ENCODE measurements around the gene PYCR2.
"Not testable (repeated sequence)": the region's sequence is repeated elsewhere in the genome, so short reads cannot be mapped to it uniquely, and the experiment has no call there.

Gene PYCR2

DNA sequence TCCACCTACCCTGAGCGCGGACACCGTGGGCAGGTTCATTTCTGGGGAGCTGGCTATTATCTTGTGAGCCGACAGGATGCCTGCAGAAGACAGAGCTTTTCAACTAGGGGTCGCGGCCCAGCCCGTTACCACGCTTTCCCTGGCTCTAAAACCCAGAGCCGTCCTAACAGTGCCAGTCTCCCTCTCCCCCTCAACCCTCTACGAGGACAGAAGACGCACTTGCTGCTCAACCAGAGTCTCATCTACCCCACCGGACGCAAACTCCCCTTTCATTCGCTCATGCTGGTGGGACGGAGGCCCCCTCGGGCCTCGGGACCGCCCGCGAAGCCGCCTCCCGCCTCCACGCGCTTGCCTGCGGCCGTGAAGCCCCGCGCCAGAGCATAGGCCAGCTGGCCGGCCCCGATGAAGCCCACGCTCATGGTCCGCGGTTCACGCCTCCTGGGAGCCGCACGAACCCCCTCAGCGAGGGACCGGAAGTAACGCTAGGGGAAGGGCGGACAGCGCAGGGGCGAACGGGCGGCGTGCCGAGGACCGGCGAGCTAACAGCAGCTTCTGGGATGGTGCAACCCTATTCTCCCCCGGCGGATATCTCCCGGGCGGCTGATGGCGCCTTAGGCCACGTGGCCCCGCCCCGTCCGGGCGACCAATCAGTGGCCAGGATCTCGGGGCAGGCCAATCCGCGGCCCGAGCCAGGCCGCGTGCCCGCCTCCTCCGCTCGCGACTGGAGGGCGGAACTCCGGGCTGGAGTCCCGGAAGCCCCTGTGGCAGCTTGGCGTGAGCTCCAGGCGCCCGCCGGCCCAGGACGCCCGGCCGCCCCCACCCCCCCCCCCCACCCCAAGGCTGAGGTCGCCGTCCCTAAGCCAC, at the start of gene PYCR2:
Gene PYCR2, minus strand, starts transcription at position 559 of the 864 bp plus-strand sequence. Its CDS starts 140 bp downstream, at position 419.
- Mint-ChIP-seq H3K27ac (peak within 1 kb of the TSS; percentile 99), H3K27me3 (no peaks in the 10 kb centered on the region), H3K9me3 (no peaks in the 10 kb centered on the region), H3K4me1 (peaks cover 73% of the 10 kb centered on the region), H3K4me3 (peak within 1 kb of the TSS; percentile 95 to 97)
- DNase-seq (peak; percentile 95 to 97), ATAC-seq (peak; percentile 97)

DNA sequence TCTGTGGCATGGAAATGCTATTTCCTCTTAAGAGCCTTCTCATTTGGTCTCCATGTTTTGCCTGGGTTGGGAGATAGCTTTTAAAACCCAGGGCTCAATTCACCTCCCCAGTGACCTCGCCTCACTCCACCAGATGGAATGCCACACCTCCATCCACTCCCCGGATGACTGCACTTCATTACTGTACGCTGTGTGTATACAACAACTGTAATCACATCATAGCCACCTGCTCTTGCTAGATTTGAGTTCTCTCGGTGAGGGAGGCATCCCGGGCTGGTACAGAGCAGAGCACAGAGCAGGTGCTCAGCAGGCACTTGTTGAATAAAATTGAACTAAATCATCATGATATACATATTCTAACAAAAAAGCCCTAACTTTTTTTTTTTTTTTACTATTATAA, 49.1 kb upstream of the PYCR2 start:
- Mint-ChIP-seq H3K27ac (no peak overlapping the region), H3K27me3 (no peaks in the 10 kb centered on the region)
- no peak for ATAC-seq

DNA sequence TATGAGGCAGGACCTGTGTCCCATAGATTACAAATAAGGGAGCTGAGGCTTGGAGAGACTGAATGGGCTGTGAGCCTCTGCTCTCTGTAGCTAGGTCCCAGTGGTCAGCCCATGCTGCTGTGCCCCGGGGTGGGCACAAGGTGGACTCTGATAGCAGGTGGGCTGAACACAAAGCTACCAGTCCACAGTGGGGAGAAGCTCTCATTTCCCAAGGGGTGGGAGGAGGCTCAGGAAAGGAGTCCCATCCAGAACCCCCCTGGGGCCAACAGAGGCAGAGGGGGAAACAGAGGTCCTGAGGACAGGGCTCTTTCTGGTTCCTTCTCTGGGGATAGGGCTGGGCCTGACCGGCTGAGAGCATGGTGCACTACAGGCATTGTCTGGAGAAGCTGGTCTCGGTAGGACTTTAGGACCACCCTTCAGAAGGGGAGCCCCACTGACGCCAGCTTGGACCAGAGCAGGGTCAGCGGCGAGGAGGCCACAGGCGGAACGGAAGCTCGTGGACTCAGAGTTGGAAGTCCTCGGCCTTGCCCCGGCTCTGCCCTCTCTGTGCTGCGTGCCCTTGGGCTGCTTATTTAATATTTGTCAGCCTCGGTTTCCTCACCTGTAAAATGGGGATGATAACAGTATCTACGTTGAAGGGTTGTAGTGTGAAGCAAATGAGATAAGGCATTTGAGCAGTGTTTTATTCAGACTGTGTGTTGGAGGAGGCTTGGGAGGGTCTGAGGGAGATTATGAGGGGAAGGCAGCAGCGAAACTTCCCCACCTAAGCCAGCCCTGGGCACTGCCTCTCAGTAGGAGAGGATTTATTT, 48.5 kb upstream of the PYCR2 start:
- peak overlapping the region in 1 of 2 donors; percentile 57 for H3K27ac Mint-ChIP-seq
- no peaks in the 10 kb centered on the region for H3K27me3 Mint-ChIP-seq
- no peaks in the 10 kb centered on the region for H3K9me3 Mint-ChIP-seq
- no peak overlapping the region for H3K4me3 Mint-ChIP-seq
- no peak for DNase-seq
- ATAC-seq = no peak
- peaks cover 4% of the 10 kb centered on the region for H3K4me1 Mint-ChIP-seq

More for the DNA sequence above, 49.1 kb upstream of the PYCR2 start:
- no peak for DNase-seq
- Mint-ChIP-seq H3K9me3 (no peaks in the 10 kb centered on the region), H3K4me3 (no peak overlapping the region), H3K4me1 (peaks cover 7% of the 10 kb centered on the region)

DNA sequence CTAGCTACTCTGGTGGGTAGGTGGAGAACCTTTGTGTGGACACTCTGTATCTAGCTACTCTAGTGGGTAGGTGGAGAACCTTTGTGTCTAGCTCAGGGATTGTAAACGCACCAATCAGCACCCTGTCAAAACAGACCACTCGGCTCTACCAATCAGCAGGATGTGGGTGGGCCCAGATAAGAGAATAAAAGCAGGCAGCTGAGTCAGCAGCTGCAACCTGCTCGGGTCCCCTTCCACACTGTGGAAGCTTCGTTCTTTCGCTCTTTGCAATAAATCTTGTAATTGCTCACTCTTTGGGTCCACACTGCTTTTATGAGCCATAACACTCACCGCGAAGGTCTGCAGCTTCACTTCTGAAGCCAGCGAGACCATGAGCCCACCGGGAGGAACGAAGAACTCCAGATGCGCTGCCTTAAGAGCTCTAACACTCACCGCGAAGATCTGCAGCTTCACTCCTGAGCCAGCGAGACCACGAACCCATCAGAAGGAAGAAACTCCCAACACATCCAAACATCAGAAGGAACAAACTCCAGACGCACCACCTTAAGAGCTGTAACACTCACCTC, 46.6 kb upstream of the PYCR2 start:
- ATAC-seq, H3K9me3 Mint-ChIP-seq: not testable (repeated sequence)

DNA sequence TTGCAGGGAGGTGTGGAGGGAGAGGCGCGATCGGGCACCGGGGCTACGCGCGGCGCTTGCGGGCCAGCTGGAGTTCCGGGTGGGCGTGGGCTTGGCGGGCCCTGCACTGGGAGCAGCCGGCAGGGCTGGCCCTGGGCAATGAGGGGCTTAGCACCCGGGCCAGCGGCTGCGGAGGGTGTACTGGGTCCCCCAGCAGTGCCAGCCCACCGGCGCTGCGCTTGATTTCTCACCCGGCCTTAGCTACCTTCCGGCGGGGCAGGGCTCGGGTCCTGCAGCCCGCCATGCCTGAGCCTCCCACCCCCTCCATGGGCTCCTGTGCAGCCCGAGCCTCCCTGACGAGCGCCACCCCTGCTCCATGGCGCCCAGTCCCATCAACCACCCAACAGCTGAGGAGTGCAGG, 45.7 kb upstream of the PYCR2 start:
- H3K27ac Mint-ChIP-seq, H3K27me3 Mint-ChIP-seq, ATAC-seq, H3K9me3 Mint-ChIP-seq, H3K4me1 Mint-ChIP-seq, H3K4me3 Mint-ChIP-seq, DNase-seq: not testable (repeated sequence)

More for the DNA sequence above, 46.6 kb upstream of the PYCR2 start:
- H3K4me3 Mint-ChIP-seq, H3K27me3 Mint-ChIP-seq, DNase-seq, H3K4me1 Mint-ChIP-seq: not testable (repeated sequence)
- H3K27ac Mint-ChIP-seq = peak overlapping the region in 1 of 2 donors; percentile 5

DNA sequence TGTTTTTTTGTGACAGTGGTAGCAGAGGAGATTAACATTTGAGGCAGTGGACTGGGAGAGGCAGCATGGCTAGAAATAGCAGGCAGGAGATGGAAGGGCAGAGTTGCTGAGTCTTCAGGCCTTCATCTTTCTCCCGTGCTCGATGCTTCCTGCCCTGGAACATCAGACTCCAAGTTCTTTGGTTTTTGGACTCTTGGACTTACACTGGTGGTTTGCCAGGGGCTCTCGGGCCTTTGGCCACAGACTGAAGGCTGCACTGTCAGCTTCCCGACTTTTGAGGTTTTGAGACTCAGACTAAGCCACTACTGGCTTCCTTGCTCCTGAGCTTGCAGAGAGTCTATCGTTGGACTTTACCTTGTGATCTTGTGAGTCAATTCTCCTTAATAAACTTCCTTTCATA, 41.2 kb upstream of the PYCR2 start:
- no peak overlapping the region for H3K27ac Mint-ChIP-seq
- H3K4me1 Mint-ChIP-seq = peaks cover 7% of the 10 kb centered on the region
- no peaks in the 10 kb centered on the region for H3K9me3 Mint-ChIP-seq
- no peaks in the 10 kb centered on the region for H3K27me3 Mint-ChIP-seq
- no peak overlapping the region for H3K4me3 Mint-ChIP-seq
- ATAC-seq (no peak), DNase-seq (no peak)

DNA sequence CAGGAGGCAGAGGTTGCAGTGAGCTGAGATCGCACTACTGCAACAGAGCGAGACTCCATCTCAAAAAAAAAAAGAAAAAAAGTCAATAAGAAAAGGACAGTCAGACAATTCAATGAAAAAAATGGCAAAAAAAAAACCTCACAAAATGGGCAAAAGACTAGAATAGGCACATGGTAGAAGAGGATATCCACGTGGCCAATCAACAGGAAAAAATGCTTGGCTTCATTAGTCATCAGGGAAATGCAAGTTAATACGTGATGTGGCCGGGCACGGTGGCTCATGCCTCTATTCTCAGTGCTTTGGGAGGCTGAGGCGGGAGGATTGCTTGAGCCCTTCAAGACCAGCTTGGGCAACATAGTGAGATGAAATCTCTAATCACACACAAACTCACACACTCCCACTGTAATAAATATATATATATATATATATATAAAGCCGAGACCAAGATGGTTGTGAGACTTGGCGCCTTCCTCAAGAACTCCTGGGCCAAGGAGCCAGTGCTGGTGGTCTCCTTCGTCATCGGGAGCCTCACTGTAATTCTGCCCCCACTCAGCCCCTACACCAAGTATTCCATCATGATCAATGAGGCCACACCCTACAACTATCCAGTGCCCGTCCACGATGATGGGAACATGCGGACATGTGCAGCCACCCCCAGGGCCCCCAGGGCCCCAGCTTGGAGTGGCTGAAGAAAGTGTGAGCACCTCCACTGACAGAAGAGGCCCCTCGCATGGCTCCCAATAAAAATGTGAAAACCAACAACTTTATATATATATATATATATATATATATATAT, 39.9 kb upstream of the PYCR2 start:
- peaks cover 14% of the 10 kb centered on the region for H3K4me1 Mint-ChIP-seq
- ATAC-seq (no peak), DNase-seq (no peak)
- no peak overlapping the region for H3K27ac Mint-ChIP-seq
- no peaks in the 10 kb centered on the region for H3K9me3 Mint-ChIP-seq
- no peaks in the 10 kb centered on the region for H3K27me3 Mint-ChIP-seq
- no peak overlapping the region for H3K4me3 Mint-ChIP-seq

DNA sequence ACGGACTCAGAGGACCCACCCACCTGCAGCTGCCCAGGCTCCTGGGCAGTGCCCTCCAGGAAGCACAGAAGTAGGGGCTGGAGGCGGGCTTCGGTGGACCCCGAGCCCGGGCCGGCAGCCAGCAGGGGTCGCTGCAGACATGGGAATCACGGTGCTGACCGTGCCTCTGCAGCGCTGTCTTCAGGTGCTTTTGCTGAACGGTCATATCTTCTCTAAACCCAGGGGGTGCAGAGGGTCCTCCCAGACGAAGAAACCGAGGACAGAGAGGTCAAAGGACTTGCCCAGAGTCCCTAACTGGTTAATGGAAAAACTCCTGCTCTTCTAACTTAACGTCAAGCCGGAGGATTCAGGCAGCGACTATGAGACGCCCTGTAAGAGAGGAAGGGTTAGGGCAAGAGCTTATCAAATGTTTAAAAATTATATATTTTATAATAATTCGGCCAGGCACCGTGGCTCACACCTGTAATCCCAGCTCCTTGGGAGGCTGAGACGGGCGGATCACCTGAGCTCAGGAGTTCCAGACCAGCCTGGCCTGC, 38.5 kb upstream of the PYCR2 start:
- peaks cover 24% of the 10 kb centered on the region for H3K4me1 Mint-ChIP-seq
- DNase-seq (peak; percentile 70 to 76), ATAC-seq (peak; percentile 96)
- H3K27ac Mint-ChIP-seq = no peak overlapping the region
- no peaks in the 10 kb centered on the region for H3K9me3 Mint-ChIP-seq
- no peak overlapping the region for H3K4me3 Mint-ChIP-seq
- H3K27me3 Mint-ChIP-seq = no peaks in the 10 kb centered on the region

DNA sequence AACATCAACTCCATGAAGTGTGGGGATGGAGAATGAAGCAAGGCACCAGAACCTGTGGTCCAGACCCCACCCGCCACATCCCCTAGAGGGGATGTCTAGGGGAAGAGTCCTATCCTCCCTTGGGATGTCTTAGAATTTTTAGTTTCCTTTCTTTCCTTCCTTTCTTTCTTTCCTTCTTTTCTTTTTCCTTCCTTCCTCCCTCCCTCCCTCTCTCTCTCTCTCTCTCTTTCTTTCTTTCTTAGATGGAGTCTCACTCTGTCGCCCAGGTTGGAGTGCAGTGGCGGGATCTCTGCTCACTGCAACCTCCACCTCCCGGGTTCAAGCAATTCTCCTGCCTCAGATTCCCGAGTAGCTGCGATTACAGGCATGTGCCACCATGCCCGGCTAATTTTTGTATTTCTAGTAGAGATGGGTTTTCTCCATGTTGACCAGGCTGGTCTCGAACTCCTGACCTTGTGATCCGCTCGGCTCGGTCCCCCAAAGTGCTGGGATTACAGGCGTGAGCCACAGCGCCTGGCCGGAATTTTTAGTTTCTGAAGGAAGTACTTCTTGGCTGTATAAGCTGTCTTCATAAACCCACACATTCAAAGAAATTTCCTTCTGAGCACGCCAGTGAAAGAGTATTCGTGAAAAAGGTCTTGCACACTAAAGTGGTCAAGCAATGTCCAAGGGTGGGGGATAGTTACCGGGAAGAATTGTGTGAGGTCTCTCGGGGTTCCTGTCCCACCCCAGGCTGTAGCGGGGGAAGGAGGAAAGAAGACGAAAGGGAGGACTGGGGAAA, 37.8 kb upstream of the PYCR2 start:
- H3K4me3 Mint-ChIP-seq = no peak overlapping the region
- H3K9me3 Mint-ChIP-seq = no peaks in the 10 kb centered on the region
- H3K27me3 Mint-ChIP-seq = no peaks in the 10 kb centered on the region
- no peak for DNase-seq
- ATAC-seq = no peak
- H3K27ac Mint-ChIP-seq = no peak overlapping the region
- H3K4me1 Mint-ChIP-seq = peaks cover 29% of the 10 kb centered on the region

DNA sequence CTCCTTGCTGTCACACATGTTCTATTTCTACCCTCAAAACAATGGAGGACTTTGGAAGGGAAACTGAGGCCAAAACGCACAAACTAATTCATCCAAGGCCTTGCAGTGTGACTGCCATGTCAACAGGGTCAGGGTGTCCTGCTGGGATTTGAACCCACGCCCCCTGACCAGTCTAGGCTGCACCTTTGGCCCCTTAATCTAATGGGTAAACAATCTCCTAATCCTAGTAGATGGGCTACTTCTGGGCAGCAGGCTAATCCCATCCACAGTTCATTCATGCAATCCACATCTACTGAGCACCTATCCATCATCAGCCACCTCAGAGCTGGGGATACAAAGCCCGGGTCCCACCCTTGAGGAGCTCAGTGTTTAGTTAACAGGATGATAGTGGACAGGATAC, 34.0 kb upstream of the PYCR2 start:
- no peaks in the 10 kb centered on the region for H3K9me3 Mint-ChIP-seq
- ATAC-seq = no peak
- no peak for DNase-seq
- no peaks in the 10 kb centered on the region for H3K27me3 Mint-ChIP-seq
- no peak overlapping the region for H3K27ac Mint-ChIP-seq
- no peak overlapping the region for H3K4me3 Mint-ChIP-seq
- peaks cover 29% of the 10 kb centered on the region for H3K4me1 Mint-ChIP-seq

DNA sequence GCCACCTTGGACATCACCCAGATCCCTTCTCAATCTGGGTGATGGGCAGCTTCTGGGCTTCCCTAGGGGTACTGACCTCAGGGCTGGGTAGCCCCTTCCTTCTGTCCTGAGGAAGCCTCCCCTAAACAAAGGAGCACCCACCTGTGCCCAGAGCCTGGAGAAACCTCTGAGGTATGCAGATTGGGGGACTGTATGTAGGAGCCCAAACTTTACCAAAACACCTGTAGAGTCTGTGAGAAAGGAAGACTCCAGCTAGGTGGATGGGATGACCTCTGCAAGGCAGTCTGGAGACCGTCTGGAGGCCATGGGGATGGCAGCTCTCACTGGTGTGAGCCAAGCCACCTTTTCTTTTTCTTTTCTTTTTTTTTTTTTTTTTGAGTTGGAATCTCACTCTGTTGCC, 30.7 kb upstream of the PYCR2 start:
- Mint-ChIP-seq H3K4me3 (no peak overlapping the region), H3K27ac (no peak overlapping the region), H3K9me3 (no peaks in the 10 kb centered on the region), H3K4me1 (peaks cover 21% of the 10 kb centered on the region), H3K27me3 (peaks cover 13% of the 10 kb centered on the region)
- no peak for ATAC-seq
- DNase-seq = no peak

DNA sequence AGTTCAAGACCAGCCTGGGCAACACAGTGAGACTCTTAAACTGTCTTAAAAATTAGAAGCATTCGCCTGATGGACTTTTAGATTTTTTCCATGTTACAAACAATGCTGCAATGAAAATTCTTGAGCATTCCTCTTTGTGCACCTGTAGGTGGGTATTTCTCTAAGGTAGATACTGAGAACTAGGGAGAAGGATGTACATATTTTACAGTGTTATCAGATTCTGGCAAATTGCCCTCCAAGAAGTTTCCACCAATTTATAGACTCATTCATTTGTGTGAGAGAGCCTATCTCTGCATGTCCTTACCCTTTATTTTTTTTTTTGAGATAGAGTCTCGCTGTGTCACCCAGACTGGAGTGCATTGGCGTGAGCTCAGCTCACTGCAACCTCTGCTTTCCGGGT, 29.3 kb upstream of the PYCR2 start:
- Mint-ChIP-seq H3K4me1 (peaks cover 10% of the 10 kb centered on the region), H3K9me3 (no peaks in the 10 kb centered on the region), H3K4me3 (no peak overlapping the region)

DNA sequence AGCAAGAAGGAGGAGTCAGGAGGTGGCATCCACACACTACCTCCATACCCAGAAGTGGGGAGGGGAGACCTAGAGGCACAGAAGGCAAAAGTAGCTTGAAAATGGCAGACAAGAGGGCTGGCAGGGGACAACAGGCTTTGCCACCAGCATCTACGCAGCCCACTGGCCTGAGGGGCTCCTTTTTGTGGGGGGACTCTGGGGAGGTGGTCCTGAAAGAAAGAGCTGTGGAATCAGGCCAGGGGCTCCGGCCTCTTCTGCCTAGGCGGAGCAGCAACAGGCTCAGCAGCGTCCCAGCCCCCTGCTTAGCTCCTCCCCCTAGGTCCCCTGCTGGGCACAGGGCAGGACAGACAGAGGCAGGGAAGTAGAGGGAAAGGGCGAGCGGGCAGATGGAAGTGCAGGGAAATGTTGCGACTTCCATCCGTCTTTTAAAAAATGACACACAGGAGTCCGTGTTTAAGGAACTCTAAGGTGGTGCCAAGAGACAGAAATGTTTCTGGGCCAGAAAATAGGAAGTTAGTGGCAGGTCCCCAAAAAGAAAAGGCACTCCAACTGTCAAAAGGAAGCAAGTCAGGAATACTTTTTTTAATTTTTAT, 27.0 kb upstream of the PYCR2 start:
- no peak overlapping the region for H3K27ac Mint-ChIP-seq
- peaks cover 13% of the 10 kb centered on the region for H3K27me3 Mint-ChIP-seq

More for the DNA sequence above, 29.3 kb upstream of the PYCR2 start:
- peaks cover 13% of the 10 kb centered on the region for H3K27me3 Mint-ChIP-seq
- ATAC-seq = no peak
- H3K27ac Mint-ChIP-seq = no peak overlapping the region
- DNase-seq = no peak

DNA sequence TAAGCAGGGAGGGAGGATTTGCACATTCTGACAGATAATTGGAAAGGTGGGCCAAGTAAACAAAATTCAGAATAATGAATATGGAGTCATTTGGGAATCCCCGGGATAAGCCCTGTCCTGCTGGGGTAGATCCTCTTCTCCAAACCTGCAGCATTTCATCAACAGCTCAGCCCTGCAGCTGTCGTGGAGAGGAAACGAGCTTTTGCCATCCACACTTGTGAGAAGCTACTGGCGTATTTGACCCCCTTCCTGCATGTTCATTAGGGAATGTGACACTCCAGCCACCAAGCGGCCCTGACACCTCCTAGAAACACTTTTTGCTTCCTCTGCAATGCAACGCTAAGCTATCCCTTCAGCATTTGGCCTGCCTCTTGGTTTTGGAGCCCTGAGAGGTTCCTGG, 25.0 kb upstream of the PYCR2 start:
- no peak overlapping the region for H3K4me3 Mint-ChIP-seq
- H3K27ac Mint-ChIP-seq = no peak overlapping the region
- H3K4me1 Mint-ChIP-seq = peaks cover 15% of the 10 kb centered on the region
- H3K9me3 Mint-ChIP-seq = no peaks in the 10 kb centered on the region
- ATAC-seq (no peak), DNase-seq (no peak)
- peaks cover 13% of the 10 kb centered on the region for H3K27me3 Mint-ChIP-seq

More for the DNA sequence above, 27.0 kb upstream of the PYCR2 start:
- Mint-ChIP-seq H3K9me3 (no peaks in the 10 kb centered on the region), H3K4me3 (no peak overlapping the region), H3K4me1 (no peaks in the 10 kb centered on the region)
- ATAC-seq (no peak), DNase-seq (no peak)

Data from stimulated activated naive CD8-positive, alpha-beta T cell treated with anti-CD3 and anti-CD28 coated beads, Interleukin-15, amount 100 ng/mL, for 72 hours (primary cell).